ENCODE results near the gene ARHGEF26.
A peak's percentile ranks its signal among the peaks of the same experiment; 100 is the strongest.

ARHGEF26 gene

DNA sequence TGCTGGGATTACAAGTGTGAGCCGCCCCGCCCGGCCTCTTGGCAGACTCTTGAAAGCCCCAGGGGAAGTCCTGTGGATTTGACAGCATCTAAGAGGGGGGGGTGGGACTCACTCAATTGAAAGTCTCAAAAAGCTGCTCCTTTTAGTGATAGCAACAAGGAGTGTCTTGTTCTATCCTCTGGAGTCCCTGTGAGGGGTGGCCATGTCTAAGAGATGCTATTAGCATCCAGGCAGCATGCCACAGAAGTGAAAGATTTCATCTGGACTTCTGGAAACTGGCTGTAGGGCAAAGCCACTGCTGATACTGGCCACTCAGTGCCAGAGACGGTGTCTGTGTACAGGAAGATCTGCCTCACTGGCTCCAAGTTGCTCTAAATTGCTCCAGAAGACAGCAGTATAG is 129.1 kb downstream of the ARHGEF26 start:
- no peak for DNase-seq (ENCODE audit: low read depth in 2 of 2)

DNA sequence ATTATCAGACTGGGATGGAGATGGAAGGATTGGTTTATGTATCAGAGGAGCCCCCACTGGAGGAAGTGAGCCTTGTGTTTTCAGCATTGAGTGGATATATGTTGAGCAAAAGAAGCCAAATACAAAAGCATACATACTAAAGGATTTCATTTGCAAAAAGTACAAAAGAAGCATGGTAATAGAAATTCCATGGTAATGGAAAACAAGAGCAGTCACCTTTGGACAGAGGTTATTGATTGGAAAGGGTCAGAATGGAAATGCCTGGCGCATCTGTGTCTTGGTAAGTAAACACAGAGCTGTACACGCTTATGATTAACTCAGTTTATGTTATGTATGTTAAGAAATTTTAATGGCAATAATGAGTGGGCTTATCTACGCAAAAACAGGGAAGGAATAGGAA is 130.4 kb downstream of the ARHGEF26 start:
- DNase-seq (ENCODE audit: low read depth in 2 of 2) = no peak

DNA sequence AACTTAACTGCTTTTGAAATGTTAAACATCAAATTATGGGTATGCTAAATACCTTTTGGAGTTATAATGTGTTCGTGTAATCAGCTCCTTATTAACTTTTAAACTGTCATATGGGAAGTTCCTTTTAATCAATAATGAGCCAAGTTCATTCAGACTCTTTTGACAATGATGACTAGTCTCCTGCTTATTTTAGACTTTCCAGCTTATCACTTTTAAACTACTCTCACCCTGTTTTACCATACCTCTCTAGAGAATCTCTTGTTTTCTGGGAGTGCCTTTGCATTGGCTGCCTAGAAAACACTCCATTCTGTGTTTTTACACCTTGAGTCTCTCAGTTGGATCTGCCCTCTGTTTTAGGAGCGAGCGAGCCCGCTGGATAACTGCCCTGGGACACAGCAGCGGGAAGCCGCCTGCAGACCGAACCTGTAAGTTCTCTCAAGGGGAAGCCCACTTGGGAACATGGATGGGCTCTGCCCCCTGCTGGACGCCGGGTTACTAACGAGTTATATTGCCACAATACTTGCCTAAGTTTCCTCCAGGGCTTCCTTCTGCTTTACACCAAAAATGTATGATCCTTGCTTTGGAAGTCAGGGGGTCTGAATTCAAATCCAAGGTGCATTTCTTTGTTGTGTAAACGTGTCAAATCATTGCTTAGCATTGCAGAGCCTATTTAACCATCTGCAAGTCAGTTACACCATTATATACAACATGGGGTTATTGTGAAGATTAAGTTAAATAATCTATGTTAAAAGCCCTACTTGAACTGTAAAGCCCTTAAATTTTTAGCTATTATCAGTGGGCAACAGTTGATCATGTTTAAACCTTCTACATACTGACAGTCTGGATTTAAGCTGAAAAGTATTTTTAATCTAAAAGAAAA is 131.8 kb downstream of the ARHGEF26 start:
- DNase-seq (ENCODE audit: low read depth in 2 of 2) = peak; percentile 8 to 36

DNA sequence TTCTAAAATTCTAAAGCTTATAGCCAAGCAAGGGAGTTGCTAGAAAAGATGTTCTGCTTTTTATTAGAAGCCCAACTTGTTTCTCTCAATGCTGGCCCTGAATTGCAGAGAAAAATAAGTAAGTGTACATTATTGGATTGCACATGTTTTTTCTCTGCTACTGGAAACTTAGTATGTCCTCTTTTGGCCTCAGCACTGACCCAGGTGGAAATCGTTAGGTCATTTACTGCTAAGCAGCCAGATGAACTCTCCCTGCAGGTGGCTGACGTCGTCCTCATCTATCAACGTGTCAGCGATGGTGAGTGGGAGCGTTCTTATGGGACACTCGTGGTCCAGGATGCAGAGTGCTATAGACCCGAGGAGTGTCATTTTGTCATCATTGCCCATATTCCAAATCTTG is 133.3 kb downstream of the ARHGEF26 start:
- DNase-seq (ENCODE audit: low read depth in 2 of 2) = no peak

DNA sequence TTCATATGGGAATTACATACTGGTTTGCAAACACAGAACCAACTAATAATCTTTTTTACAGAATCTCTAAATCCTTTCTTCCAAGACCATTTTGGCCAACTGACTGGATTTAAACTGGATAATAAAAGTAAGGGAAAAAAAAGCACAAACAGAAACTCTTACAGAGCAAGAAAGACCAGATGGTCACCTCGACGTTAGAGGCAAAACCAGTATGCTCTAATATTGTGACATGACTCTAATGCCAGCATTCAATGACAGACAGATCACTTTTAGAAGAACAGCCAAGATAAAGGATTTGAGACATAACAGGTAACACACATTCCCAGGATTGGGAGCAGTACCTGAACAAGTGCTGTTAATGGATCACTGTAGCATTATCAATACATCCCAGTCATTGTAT is 152.2 kb downstream of the ARHGEF26 start:
- no peak for DNase-seq (ENCODE audit: low read depth in 2 of 2)

DNA sequence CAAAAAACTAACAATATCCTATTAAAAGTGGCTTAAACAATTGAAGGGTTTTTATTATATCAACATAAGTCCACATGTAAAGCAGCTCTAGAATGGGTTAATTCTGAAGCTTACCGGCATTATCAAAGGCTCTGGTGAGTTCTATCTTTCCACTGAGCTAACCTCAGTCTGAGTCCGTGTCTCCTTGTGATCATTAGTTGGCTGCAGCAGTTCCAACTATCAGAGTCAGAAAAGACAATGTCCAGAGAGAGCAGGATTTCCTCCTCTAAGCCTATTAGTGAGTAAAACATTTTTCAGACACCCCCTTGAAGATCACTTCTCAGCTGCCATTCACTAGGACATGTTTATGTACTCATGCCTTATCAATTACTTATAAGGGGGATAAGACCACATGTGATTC is 153.2 kb downstream of the ARHGEF26 start:
- no peak for DNase-seq (ENCODE audit: low read depth in 2 of 2)

DNA sequence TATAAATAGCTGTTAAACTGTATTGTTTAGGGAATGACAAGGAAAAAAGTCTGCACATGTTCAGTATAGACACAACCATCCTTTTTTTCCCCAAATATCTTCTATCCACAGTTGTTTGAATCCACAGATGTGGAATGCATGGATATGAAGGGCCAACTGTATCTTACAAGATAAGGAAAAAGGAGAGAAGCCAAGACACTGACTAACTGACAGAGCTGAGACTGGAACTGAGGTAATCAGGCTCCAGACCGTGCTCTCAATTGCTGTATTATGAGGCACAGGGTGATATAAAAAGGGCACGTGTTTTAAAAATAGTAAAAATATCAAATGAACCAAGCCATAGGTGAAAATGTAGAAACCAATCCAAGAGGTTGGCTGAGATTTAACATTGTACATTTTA is 154.1 kb downstream of the ARHGEF26 start:
- no peak for DNase-seq (ENCODE audit: low read depth in 2 of 2)

DNA sequence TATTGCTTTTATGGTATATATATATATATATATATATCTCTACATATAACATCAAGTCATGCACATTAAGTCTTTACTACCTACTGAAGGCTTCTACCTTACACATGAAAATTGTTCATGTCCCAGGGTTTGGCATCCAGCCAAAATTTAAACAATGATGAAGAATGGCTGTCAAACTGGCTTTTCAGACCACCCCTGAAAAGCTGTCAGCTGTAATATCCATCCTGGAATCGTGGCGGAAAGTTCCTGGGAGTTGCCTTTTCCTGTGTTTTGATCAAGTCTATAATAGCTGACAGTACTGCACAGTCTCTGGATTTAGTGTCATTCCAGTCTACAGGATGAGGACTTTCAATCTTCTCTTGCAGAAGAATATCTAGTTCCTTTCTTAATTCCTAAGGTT is 154.8 kb downstream of the ARHGEF26 start:
- no peak for DNase-seq (ENCODE audit: low read depth in 2 of 2)

DNA sequence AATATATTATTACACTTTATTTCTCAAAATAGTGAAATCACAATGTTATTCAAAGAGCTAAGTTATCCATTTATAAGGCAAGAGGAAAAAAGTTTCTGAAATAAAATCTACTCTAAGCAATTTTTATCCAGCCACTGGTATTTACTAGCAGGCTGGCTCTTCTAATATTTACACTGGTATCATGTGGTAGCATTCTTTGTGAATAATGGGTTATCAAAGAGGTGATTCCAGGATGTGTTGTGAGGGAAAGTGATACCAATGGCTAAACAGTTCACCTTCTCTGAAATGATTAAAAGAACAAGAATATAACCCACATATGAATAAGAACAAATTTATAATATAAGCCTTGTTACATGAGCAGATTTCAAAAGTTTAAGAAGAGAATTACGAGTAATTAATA is 159.0 kb downstream of the ARHGEF26 start:
- DNase-seq (ENCODE audit: low read depth in 2 of 2) = no peak

DNA sequence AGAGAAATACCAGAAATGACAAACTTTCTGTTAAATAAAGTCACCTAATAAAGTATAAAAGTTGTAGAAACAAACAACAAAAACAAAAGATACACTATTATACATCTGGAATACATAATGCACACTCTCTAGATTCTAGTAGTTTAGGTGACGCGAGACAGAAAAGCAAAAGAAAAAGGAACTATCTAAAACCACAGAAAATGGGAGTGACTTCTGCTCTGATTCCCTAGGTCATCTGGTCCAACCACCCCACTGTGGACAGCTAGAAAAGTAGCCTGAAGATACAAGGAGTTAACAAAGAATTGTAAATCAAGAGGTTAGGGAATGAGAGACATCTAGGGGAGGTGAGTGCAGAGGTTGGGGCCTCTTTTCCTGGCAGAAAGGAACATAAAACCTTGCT is 164.0 kb downstream of the ARHGEF26 start:
- DNase-seq (ENCODE audit: low read depth in 2 of 2) = no peak

DNA sequence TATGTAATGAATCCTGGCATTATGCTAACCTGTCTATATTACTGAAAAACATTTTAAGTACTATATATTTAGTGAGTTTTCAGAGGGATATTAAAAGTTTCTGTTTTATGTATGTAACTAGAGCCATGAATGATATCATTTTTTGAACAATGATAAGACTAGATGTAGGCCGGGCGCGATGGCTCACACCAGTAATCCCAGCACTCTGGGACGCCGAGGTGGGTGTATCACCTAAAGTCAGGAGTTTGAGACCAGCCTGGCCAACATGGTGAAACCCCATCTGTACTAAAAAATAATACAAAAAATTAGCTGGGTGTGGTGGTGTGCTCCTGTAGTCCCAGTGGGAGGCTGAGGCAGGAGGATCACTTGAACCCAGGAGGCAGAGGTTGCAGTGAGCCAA is 169.0 kb downstream of the ARHGEF26 start:
- DNase-seq (ENCODE audit: low read depth in 2 of 2) = no peak

DNA sequence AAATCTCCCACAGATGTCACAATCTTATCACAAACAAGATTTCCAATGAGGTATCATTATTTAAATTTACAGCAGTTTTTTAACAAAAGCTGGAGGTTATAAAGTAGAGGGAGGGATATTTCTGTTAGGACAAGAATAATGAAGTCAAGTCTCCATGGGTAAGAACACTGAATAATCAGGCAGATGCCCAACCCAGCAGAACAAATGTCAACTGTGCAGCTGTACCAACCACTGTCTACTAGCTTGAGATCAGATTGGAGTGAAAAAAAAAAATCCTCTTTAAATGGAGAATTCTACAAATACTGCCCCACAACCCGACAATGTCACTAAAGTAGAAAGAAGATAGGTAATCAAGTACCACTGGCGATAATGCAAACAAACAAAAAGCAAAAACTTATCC is 172.8 kb downstream of the ARHGEF26 start:
- DNase-seq (ENCODE audit: low read depth in 2 of 2) = no peak

DNA sequence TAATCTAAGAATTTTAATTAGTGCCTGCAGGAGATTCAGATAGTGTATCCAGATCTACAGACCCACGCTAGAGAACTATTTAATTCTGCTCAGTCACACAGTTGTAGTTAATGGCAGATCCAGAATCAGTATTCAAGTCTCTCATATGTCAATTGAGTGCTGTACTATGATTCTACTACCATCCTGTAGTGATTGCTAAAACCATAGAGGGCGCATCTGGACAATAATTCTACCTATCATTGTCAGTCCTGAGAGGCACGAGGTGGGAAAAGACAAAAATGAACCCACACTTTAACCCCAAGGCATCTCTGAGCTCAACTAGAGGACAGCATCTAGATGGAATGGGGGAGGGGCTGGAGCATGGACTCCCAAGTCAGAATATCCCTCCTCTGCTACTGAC is 180.4 kb downstream of the ARHGEF26 start:
- no peak for DNase-seq (ENCODE audit: low read depth in 2 of 2)

DNA sequence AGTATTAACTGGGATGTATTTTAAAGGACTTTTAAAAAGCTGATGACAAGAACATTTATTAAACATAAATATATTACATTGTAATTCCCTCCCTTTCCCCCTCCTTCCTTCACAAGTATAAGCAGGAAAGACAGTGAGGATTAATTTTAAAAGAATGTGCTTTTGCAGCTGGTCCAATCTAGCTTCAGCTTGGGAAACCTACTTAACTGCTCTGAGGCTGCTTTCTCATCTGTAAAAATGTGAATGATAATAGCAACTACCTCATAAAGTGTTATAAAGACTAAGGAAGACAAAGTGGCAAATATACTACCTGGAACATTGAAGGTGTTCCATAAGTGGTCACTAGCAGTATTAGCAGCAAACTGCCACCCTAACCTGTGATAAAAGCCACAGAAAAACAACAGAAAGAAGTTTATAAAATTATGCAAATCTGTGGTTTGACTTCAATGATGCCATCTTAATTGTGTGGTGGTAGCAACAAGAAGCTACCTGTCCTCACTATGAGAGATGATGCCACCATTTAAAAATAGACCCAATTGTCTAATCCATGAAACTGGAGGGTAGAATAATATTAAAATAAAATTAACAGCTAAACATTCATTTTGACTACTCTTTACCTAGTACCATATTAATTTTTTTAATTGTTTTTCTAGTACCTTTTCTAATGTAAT is 183.1 kb downstream of the ARHGEF26 start:
- DNase-seq (ENCODE audit: low read depth in 2 of 2) = no peak

DNA sequence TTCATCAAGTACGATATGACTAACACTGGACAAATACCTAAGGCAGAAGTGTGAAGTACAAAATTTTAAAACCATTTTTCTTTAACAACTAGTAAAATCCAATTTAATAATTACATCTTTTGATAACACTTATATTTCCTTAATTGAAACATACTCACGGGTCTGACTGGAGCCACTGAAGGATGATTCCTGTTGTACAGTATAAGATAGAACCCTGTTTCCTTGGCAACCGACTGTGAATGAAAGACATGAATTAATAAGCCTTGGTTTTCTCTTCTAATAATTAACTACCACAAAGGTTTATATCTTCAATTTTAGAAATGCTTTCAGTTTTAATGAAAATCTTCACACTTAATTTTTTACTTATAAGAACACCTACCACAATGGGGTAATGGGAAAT is 183.7 kb downstream of the ARHGEF26 start:
- DNase-seq (ENCODE audit: low read depth in 2 of 2) = no peak

DNA sequence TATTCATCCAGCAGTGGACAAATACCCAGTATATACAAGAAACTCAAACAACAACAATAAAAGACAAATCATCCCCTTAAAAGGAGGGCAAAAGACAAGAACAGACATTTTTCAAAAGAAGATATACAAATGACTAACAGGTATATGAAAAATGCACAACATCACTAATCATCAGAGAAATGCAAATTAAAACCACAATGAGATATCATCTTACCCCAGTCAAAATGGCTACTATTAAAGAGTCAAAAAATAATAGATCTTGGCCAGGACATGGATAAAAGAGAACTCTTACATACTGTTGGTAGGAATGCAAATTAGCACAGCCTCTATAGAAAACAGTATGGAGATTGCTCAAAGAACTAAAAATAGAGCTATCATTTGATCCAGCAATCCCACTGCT is 186.2 kb downstream of the ARHGEF26 start:
- no peak for DNase-seq (ENCODE audit: low read depth in 2 of 2)
